ENCODE results near the gene MRPL33. TPM values are rescaled to one million over a fixed set of nuclear protein-coding genes. Genes with fewer than 3 reads are reported as not detected.
A peak's percentile ranks its signal among the peaks of the same experiment; 100 is the strongest.

The MRPL33 gene
- total and polyA plus RNA-seq, 4 donors = 31.2 to 130 (median 41.0) TPM

- 11% methylated on average over 13 of the region's 13 CpGs for WGBS
- Histone ChIP-seq H3K27me3 (ENCODE audit: control insufficient read depth in 4 of 4, insufficient read depth in 4 of 4, low read length in 3 of 4) (no peaks in the 10 kb centered on the region), H3K4me3 (ENCODE audit: low read depth in 1 of 3, low read length in 3 of 3) (peak overlapping the region; percentile 81 to 97 (median 92)), H3K9me3 (ENCODE audit: control insufficient read depth in 4 of 4, low read length in 3 of 4) (no peaks in the 10 kb centered on the region), H3K4me1 (ENCODE audit: control insufficient read depth in 4 of 4, insufficient read depth in 4 of 4, low read length in 3 of 4) (peaks cover 2 to 27% (median 17%) of the 10 kb centered on the region in 4 donors), H3K9ac (ENCODE audit: low read depth in 1 of 2, low read length in 2 of 2) (peak overlapping the region; percentile 77 to 82), H3K27ac (ENCODE audit: low read depth in 1 of 2, low read length in 2 of 2) (peak overlapping the region; percentile 87 to 98), H3K36me3 (ENCODE audit: control insufficient read depth in 4 of 4, insufficient read depth in 3 of 4, low read depth in 1 of 4, low read length in 3 of 4) (peaks cover 0 to 10% (median under 1%) of the 10 kb centered on the region in 4 donors)
- TF ChIP-seq CTCF (IDR thresholded peaks at IDR 0.05; ENCODE audit: low read depth, low read length, missing input control) (no peak), TAF1 (conservative IDR thresholded peaks at IDR 0.05) (no peak), SP1 (IDR thresholded peaks at IDR 0.05) (no peak), MAX (IDR thresholded peaks at IDR 0.05) (no peak), RAD21 (IDR thresholded peaks at IDR 0.05) (no peak), HNF4G (IDR thresholded peaks at IDR 0.05) (no peak), HNF4A (conservative IDR thresholded peaks at IDR 0.05) (no peak), GABPA (IDR thresholded peaks at IDR 0.05 in 1 of 2, conservative IDR thresholded peaks at IDR 0.05 in 1 of 2) (no peak), NR2F2 (IDR thresholded peaks at IDR 0.05) (no peak), EGR1 (IDR thresholded peaks at IDR 0.05; ENCODE audit: low read depth in 2 of 2) (no peak), RXRA (IDR thresholded peaks at IDR 0.05) (no peak), JUND (IDR thresholded peaks at IDR 0.05) (no peak), FOXA2 (IDR thresholded peaks at IDR 0.05) (no peak)
- no peak for DNase-seq (ENCODE audit: low spot score)
These were observed 344 bp upstream of the MRPL33 start for GRCh38 chr2:27771202-27771547.

DNA sequence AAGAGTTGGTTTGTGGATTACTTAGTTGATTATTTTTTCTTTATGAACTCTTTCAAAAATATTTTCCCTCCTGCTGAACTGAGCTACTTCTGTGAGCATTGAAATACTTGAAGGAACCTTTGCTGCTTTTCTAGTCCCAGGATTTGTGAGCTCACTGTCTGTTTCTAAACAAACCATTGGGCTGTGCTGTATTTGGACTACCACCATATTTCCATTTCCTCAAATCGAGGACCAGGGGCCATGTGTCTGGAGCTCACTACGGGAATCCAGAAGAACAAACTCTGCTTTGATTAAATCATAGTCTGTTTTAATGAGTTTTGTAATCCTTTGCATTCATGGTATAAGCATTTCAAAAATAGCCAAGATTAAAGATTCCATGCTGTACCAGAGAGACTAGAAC lies 1.3 kb downstream of the MRPL33 start:
- no peaks in the 10 kb centered on the region for H3K9me3 ChIP-seq (ENCODE audit: control insufficient read depth in 4 of 4, low read length in 3 of 4)
- peaks cover 0 to 11% (median under 1%) of the 10 kb centered on the region in 4 donors for H3K36me3 ChIP-seq (ENCODE audit: control insufficient read depth in 4 of 4, insufficient read depth in 3 of 4, low read depth in 1 of 4, low read length in 3 of 4)
- no peaks in the 10 kb centered on the region for H3K27me3 ChIP-seq (ENCODE audit: control insufficient read depth in 4 of 4, insufficient read depth in 4 of 4, low read length in 3 of 4)
- peak overlapping the region in 1 of 3 donors; percentile 92 for H3K4me3 ChIP-seq (ENCODE audit: low read depth in 1 of 3, low read length in 3 of 3)
- DNase-seq (ENCODE audit: low spot score) = no peak
- WGBS = 27% methylated on average over 2 of the region's 2 CpGs
- peaks cover 2 to 30% (median 18%) of the 10 kb centered on the region in 4 donors for H3K4me1 ChIP-seq (ENCODE audit: control insufficient read depth in 4 of 4, insufficient read depth in 4 of 4, low read length in 3 of 4)
- H3K9ac ChIP-seq (ENCODE audit: low read depth in 1 of 2, low read length in 2 of 2) = peak overlapping the region in 1 of 2 donors; percentile 77
- TF ChIP-seq NR2F2 (IDR thresholded peaks at IDR 0.05) (no peak), RAD21 (IDR thresholded peaks at IDR 0.05) (no peak), ZBTB33 (IDR thresholded peaks at IDR 0.05) (no peak), MAX (IDR thresholded peaks at IDR 0.05) (no peak), HNF4G (IDR thresholded peaks at IDR 0.05) (no peak), CTCF (IDR thresholded peaks at IDR 0.05; ENCODE audit: low read depth, low read length, missing input control) (no peak), FOXA1 (IDR thresholded peaks at IDR 0.05) (no peak), GABPA (IDR thresholded peaks at IDR 0.05 in 1 of 2, conservative IDR thresholded peaks at IDR 0.05 in 1 of 2) (no peak), HNF4A (conservative IDR thresholded peaks at IDR 0.05) (no peak), JUND (IDR thresholded peaks at IDR 0.05) (no peak), FOXA2 (IDR thresholded peaks at IDR 0.05) (no peak)
- TF ChIP-seq, protein P1, sequence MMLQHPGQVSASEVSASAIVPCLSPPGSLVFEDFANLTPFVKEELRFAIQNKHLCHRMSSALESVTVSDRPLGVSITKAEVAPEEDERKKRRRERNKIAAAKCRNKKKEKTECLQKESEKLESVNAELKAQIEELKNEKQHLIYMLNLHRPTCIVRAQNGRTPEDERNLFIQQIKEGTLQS (IDR thresholded peaks at IDR 0.05) = no peak
- H3K27ac ChIP-seq (ENCODE audit: low read depth in 1 of 2, low read length in 2 of 2) = peak overlapping the region in 1 of 2 donors; percentile 13
